H9 (cell line): ENCODE results near the gene LPP. TPM values are rescaled to one million over a fixed set of nuclear protein-coding genes. Genes with fewer than 3 reads are reported as not detected.

ENCODE experiments used
- DNase-seq: peaks from one replicate; pipeline ENCODE4 v3.0.0-alpha.2; 2017
- H2AFZ ChIP-seq: one replicate; pipeline ENCODE4 v1.6.1; 2013; ENCODE audit warnings: mild to moderate bottlenecking, low read length, control low read depth, moderate library complexity
- H2AK5ac ChIP-seq: 2 replicates; pipeline ENCODE4 v1.6.1; 2013; ENCODE audit warnings: low read length, control low read depth, mixed read lengths; ENCODE audit not compliant: insufficient read length
- H2BK120ac ChIP-seq: one replicate; pipeline ENCODE4 v1.6.1; 2013; ENCODE audit warnings: low read depth, mild to moderate bottlenecking, low read length, control low read depth, inconsistent platforms; ENCODE audit not compliant: poor library complexity, severe bottlenecking
- H2BK12ac ChIP-seq: 2 replicates; pipeline ENCODE4 v1.6.1; 2013; ENCODE audit warnings: low read length, control low read depth, mixed read lengths, low read depth; ENCODE audit not compliant: insufficient read length
- H2BK15ac ChIP-seq: 2 replicates; pipeline ENCODE4 v1.6.1; 2013; ENCODE audit warnings: low read depth, low read length, control low read depth
- H2BK20ac ChIP-seq: one replicate; pipeline ENCODE4 v1.6.1; 2013; ENCODE audit warnings: low read depth, mild to moderate bottlenecking, low read length, control low read depth, inconsistent platforms; ENCODE audit not compliant: poor library complexity, severe bottlenecking
- H2BK5ac ChIP-seq: 2 replicates; pipeline ENCODE4 v1.6.1; 2013; ENCODE audit warnings: low read length, control low read depth, mixed read lengths; ENCODE audit not compliant: insufficient read length
- H3K14ac ChIP-seq: 2 replicates; pipeline ENCODE4 v1.6.1; 2013; ENCODE audit warnings: low read length, control low read depth; ENCODE audit not compliant: insufficient read depth
- H3K18ac ChIP-seq: 2 replicates; pipeline ENCODE4 v1.6.1; 2013; ENCODE audit warnings: low read depth, mild to moderate bottlenecking, mixed read lengths, low read length, control low read depth; ENCODE audit not compliant: insufficient read length
- H3K23ac ChIP-seq: 2 replicates; pipeline ENCODE4 v1.6.1; 2013; ENCODE audit warnings: low read length, control low read depth, mixed read lengths, low read depth; ENCODE audit not compliant: insufficient read length
- H3K23me2 ChIP-seq: 2 replicates; pipeline ENCODE4 v1.6.1; 2013; ENCODE audit warnings: low read depth, mild to moderate bottlenecking, mixed read lengths, low read length, control low read depth; ENCODE audit not compliant: insufficient read length, poor library complexity, severe bottlenecking
- H3K27ac ChIP-seq: 2 replicates; pipeline ENCODE4 v1.5.1; 2013; ENCODE audit warnings: low read length, control low read depth, mixed read lengths, low read depth; ENCODE audit not compliant: insufficient read length
- H3K27me3 ChIP-seq: 2 replicates; pipeline ENCODE4 v1.6.1; 2013; ENCODE audit warnings: low read length, control low read depth, inconsistent platforms; ENCODE audit not compliant: insufficient read depth
- H3K4ac ChIP-seq: 2 replicates; pipeline ENCODE4 v1.6.1; 2013; ENCODE audit warnings: low read depth, mild to moderate bottlenecking, control low read depth, inconsistent platforms, low read length, moderate library complexity
- H3K4me1 ChIP-seq: 2 replicates; pipeline ENCODE4 v1.6.1; 2013; ENCODE audit warnings: low read length, control low read depth, inconsistent platforms; ENCODE audit not compliant: insufficient read depth
- H3K4me2 ChIP-seq: 2 replicates; pipeline ENCODE4 v1.6.1; 2013; ENCODE audit warnings: low read length, control low read depth, mixed read lengths; ENCODE audit not compliant: insufficient read length, insufficient read depth
- H3K56ac ChIP-seq: 2 replicates; pipeline ENCODE4 v1.6.1; 2013; ENCODE audit warnings: low read depth, mild to moderate bottlenecking, mixed read lengths, low read length, control low read depth; ENCODE audit not compliant: insufficient read length
- H3K79me1 ChIP-seq: 2 replicates; pipeline ENCODE4 v1.6.1; 2013; ENCODE audit warnings: low read depth, mild to moderate bottlenecking, moderate library complexity, low read length, control low read depth, inconsistent platforms; ENCODE audit not compliant: insufficient read depth, poor library complexity, severe bottlenecking
- H3K79me2 ChIP-seq: 2 replicates; pipeline ENCODE4 v1.6.1; 2013; ENCODE audit warnings: low read length, control low read depth, inconsistent platforms; ENCODE audit not compliant: insufficient read depth
- H3K9ac ChIP-seq: 2 replicates; pipeline ENCODE4 v1.6.1; 2013; ENCODE audit warnings: low read length, control low read depth, mixed read lengths; ENCODE audit not compliant: insufficient read length; ENCODE audit errors: extremely low read depth
- H3K9me3 ChIP-seq: one replicate; pipeline ENCODE4 v1.6.1; 2013; ENCODE audit warnings: low read depth, low read length, inconsistent platforms; ENCODE audit not compliant: control insufficient read depth
- H3T11ph ChIP-seq: one replicate; pipeline ENCODE4 v1.6.1; 2013; ENCODE audit warnings: mild to moderate bottlenecking, low read length, control low read depth, inconsistent platforms
- H4K20me1 ChIP-seq: one replicate; pipeline ENCODE4 v1.6.1; 2013; ENCODE audit not compliant: control insufficient read depth, insufficient read length, insufficient read depth
- H4K5ac ChIP-seq: 2 replicates; pipeline ENCODE4 v1.6.1; 2013; ENCODE audit warnings: low read depth, mild to moderate bottlenecking, mixed read lengths, low read length, control low read depth; ENCODE audit not compliant: insufficient read length
- H4K8ac ChIP-seq: replicated peaks from 2 replicates; pipeline ENCODE4 v1.6.1; 2013; ENCODE audit warnings: low read length, control low read depth, mixed read lengths, low read depth; ENCODE audit not compliant: insufficient read length
- H4K91ac ChIP-seq: 2 replicates; pipeline ENCODE4 v1.6.1; 2013; ENCODE audit warnings: low read depth, mild to moderate bottlenecking, moderate library complexity, mixed read lengths, low read length, control low read depth; ENCODE audit not compliant: insufficient read length
- H3K27ac Mint-ChIP-seq, 3 experiments: 2 replicates in 2 of 3; 3 replicates in 1 of 3; pipeline ENCODE4 v1.8.0; 2020 to 2021; ENCODE audit warnings: mixed read lengths in 3 of 3, mild to moderate bottlenecking in 1 of 3, moderate library complexity in 1 of 3
- H3K27me3 Mint-ChIP-seq: 2 replicates; pipeline ENCODE4 v1.8.0; 2021; ENCODE audit warnings: low read depth, mild to moderate bottlenecking, moderate library complexity, mixed read lengths
- H3K36me3 Mint-ChIP-seq, 3 experiments: 2 replicates in 2 of 3; 3 replicates in 1 of 3; pipeline ENCODE4 v1.8.0; 2020 to 2021; ENCODE audit warnings: low read depth in 3 of 3, mixed read lengths in 3 of 3; ENCODE audit not compliant: insufficient read depth in 1 of 3
- H3K4me1 Mint-ChIP-seq, 2 experiments: 2 replicates each; pipeline ENCODE4 v1.8.0; 2020; ENCODE audit warnings: mixed read lengths in 2 of 2
- H3K4me3 Mint-ChIP-seq, 2 experiments: 2 replicates in 1 of 2; 3 replicates in 1 of 2; pipeline ENCODE4 v1.8.0; 2020 to 2021; ENCODE audit warnings: mild to moderate bottlenecking in 2 of 2, mixed read lengths in 2 of 2, moderate library complexity in 1 of 2
- H3K9me3 Mint-ChIP-seq, 2 experiments: 2 replicates in 1 of 2; 3 replicates in 1 of 2; pipeline ENCODE4 v1.8.0; 2020; ENCODE audit warnings: mild to moderate bottlenecking in 2 of 2, mixed read lengths in 2 of 2, moderate library complexity in 1 of 2
- CTCF ChIP-seq: fragments of 200-600 bp; sonication (generic); conservative IDR thresholded peaks from 3 replicates; pipeline ENCODE4 v1.8.0; 2021; ENCODE audit warnings: antibody characterized with exemption, mild to moderate bottlenecking
- WGBS: extraction: QIAGEN DNeasy Blood & Tissue Kit; methylation state at CpG from one replicate; pipeline ENCODE4 v1.1.7; 2013; ENCODE audit warnings: missing lambda C conversion rate, low lambda C conversion rate, mixed read lengths; ENCODE audit not compliant: insufficient read length; ENCODE audit errors: extremely low coverage; 5-methylcytosine and 5-hydroxymethylcytosine counted together
- total RNA-seq: library from RNA; stranded (reverse); gene quantifications from 2 replicates; pipeline ENCODE4 v1.2.1, GENCODE V29; 2021

The LPP gene
- total RNA-seq, 1 experiment from 2014 or later = 64.6 TPM

GRCh38 chr3:188223936-188224335 is 70.0 kb downstream of the LPP start:
- no peak for TF ChIP-seq CTCF
- H3K18ac ChIP-seq = no peak overlapping the region
- no peak overlapping the region for H2AFZ ChIP-seq
- no peak overlapping the region for H2BK20ac ChIP-seq
- no peaks in the 10 kb centered on the region for H3K9me3 ChIP-seq
- H3K36me3 Mint-ChIP-seq = peaks cover 0 to 16% (median 5%) of the 10 kb centered on the region in 3 experiments; a peak in 4 of 7 replicates
- H2BK12ac ChIP-seq = no peak overlapping the region
- H4K20me1 ChIP-seq = no peaks in the 10 kb centered on the region
- H4K5ac ChIP-seq = no peak overlapping the region
- 0 out of 2 replicates have a peak, but pooled peaks cover 2% of the 10 kb centered on the region for H3K4me1 ChIP-seq
- peaks cover 5 to 9% of the 10 kb centered on the region in 2 experiments; a peak in 2 of 4 replicates for H3K4me1 Mint-ChIP-seq
- no peak overlapping the region for H3K27ac ChIP-seq
- H4K91ac ChIP-seq = no peak overlapping the region
- H2BK120ac ChIP-seq = no peak overlapping the region
- no peaks in the 10 kb centered on the region for H3K27me3 Mint-ChIP-seq
- no CpG with 5 or more reads among the region's 3 CpGs for WGBS
- no peaks in the 10 kb centered on the region for H3K27me3 ChIP-seq
- no peak overlapping the region for H3K4me2 ChIP-seq
- no peak overlapping the region for H3K56ac ChIP-seq
- H2AK5ac ChIP-seq = no peak overlapping the region
- no peaks in the 10 kb centered on the region for H3K9me3 Mint-ChIP-seq
- H3K4me3 Mint-ChIP-seq = no peak overlapping the region
- no peaks in the 10 kb centered on the region for H3K23me2 ChIP-seq
- H3K79me2 ChIP-seq = peaks cover 9% of the 10 kb centered on the region; the same call in 1 of the 2 replicates
- no peak overlapping the region for H3K4ac ChIP-seq
- no peak for DNase-seq
- H3K9ac ChIP-seq = no peak overlapping the region
- no peaks in the 10 kb centered on the region for H3K79me1 ChIP-seq
- no peak overlapping the region for H4K8ac ChIP-seq
- H2BK5ac ChIP-seq = no peak overlapping the region
- no peak overlapping the region for H3K14ac ChIP-seq
- no peak overlapping the region; a peak in 1 of 7 replicates for H3K27ac Mint-ChIP-seq
- H3T11ph ChIP-seq = no peak overlapping the region
- H2BK15ac ChIP-seq = no peak overlapping the region
- H3K23ac ChIP-seq = no peak overlapping the region
